PC-3 (cell line): ENCODE data around the gene IPMK.
"Not testable (repeated sequence)": the region's sequence is repeated elsewhere in the genome, so short reads cannot be mapped to it uniquely, and the experiment has no call there.

Experiments used
- EZH2 ChIP-seq: fragments of 300-600 bp; sonication (generic); IDR thresholded peaks from one replicate; pipeline ENCODE4 v1.6.1; 2017; ENCODE audit warnings: antibody characterized with exemption, mild to moderate bottlenecking, low read length; ENCODE audit not compliant: unreplicated experiment
- TF ChIP-seq, protein P1 (sequence below): fragments of 300-600 bp; sonication (generic); conservative IDR thresholded peaks from 2 replicates; pipeline ENCODE4 v1.5.1; 2017; ENCODE audit warnings: antibody characterized with exemption, low read depth, mild to moderate bottlenecking, low read length

- TF ChIP-seq, protein P1, sequence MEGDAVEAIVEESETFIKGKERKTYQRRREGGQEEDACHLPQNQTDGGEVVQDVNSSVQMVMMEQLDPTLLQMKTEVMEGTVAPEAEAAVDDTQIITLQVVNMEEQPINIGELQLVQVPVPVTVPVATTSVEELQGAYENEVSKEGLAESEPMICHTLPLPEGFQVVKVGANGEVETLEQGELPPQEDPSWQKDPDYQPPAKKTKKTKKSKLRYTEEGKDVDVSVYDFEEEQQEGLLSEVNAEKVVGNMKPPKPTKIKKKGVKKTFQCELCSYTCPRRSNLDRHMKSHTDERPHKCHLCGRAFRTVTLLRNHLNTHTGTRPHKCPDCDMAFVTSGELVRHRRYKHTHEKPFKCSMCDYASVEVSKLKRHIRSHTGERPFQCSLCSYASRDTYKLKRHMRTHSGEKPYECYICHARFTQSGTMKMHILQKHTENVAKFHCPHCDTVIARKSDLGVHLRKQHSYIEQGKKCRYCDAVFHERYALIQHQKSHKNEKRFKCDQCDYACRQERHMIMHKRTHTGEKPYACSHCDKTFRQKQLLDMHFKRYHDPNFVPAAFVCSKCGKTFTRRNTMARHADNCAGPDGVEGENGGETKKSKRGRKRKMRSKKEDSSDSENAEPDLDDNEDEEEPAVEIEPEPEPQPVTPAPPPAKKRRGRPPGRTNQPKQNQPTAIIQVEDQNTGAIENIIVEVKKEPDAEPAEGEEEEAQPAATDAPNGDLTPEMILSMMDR = not testable (repeated sequence)
- not testable (repeated sequence) for TF ChIP-seq EZH2
Observed at GRCh38 chr10:58244666-58245065, 23.0 kb downstream of the IPMK start.
